Suprapubic skin (tissue), 3 donors: Measurements from ENCODE around the gene AGAP6.
"Not testable (repeated sequence)": the region's sequence is repeated elsewhere in the genome, so short reads cannot be mapped to it uniquely, and the experiment has no call there.

Experiments used
- CTCF ChIP-seq, 2 donors: fragments of 200-600 bp in 1 of 2; fragments of 450-650 bp in 1 of 2; sonication (generic) in 1 of 2; IDR thresholded peaks; one replicate each; pipeline ENCODE4 v1.5.1; 2016 to 2019; ENCODE audit warnings: antibody characterized with exemption in 2 of 2, mild to moderate bottlenecking in 1 of 2, moderate library complexity in 1 of 2
- EP300 ChIP-seq: sonication (generic); formaldehyde crosslinking; IDR thresholded peaks from one replicate; pipeline ENCODE4 v1.6.1; 2017; ENCODE audit warnings: antibody characterized with exemption

GRCh38 chr10:49987207-49987606 is 999 bp upstream of the AGAP6 start:
- TF ChIP-seq EP300; CTCF (IDR thresholded peaks at IDR 0.05): not testable (repeated sequence)
